NK-92 (cell line): ENCODE data around the gene APLP1.
"Not testable (repeated sequence)": the region's sequence is repeated elsewhere in the genome, so short reads cannot be mapped to it uniquely, and the experiment has no call there.

ENCODE experiments used
- DNase-seq: peaks from one replicate; lab custom pipeline; 2025; ENCODE audit not compliant: unreplicated experiment; lab: John Stamatoyannopoulos, UW

The APLP1 gene

GRCh38 chr19:35868172-35868822 lies at the start of gene APLP1:
APLP1 (plus strand) TSS chr19:35868574; CDS start chr19:35868637, 63 bp downstream.
- no peak for DNase-seq

- DNase-seq = no peak
Measured at GRCh38 chr19:35822579-35822978, 45.8 kb upstream of the APLP1 start.

- no peak for DNase-seq
Measured at GRCh38 chr19:35824150-35824549, 44.2 kb upstream of the APLP1 start.

GRCh38 chr19:35828692-35829301 lies 39.6 kb upstream of the APLP1 start:
- DNase-seq = no peak

GRCh38 chr19:35830986-35831385 lies 37.4 kb upstream of the APLP1 start:
- DNase-seq = no peak

- DNase-seq = no peak
Measured at GRCh38 chr19:35832054-35832453, 36.3 kb upstream of the APLP1 start.

GRCh38 chr19:35833972-35834371 lies 34.4 kb upstream of the APLP1 start:
- no peak for DNase-seq

- not testable (repeated sequence) for DNase-seq
Measured at GRCh38 chr19:35836096-35836495, 32.3 kb upstream of the APLP1 start.

GRCh38 chr19:35841961-35842595 lies 26.3 kb upstream of the APLP1 start:
- no peak for DNase-seq

GRCh38 chr19:35842666-35843272 lies 25.6 kb upstream of the APLP1 start:
- DNase-seq = no peak

- DNase-seq = no peak
Measured at GRCh38 chr19:35843676-35844481, 24.5 kb upstream of the APLP1 start.

- no peak for DNase-seq
Measured at GRCh38 chr19:35844482-35845214, 23.7 kb upstream of the APLP1 start.

- DNase-seq = no peak
Measured at GRCh38 chr19:35845215-35846037, 22.9 kb upstream of the APLP1 start.

GRCh38 chr19:35846038-35846668 lies 22.2 kb upstream of the APLP1 start:
- no peak for DNase-seq

GRCh38 chr19:35847911-35848310 lies 20.5 kb upstream of the APLP1 start:
- DNase-seq = no peak

- DNase-seq = no peak
Measured at GRCh38 chr19:35848486-35848885, 19.9 kb upstream of the APLP1 start.

- DNase-seq = no peak
Measured at GRCh38 chr19:35848919-35849505, 19.4 kb upstream of the APLP1 start.

GRCh38 chr19:35851213-35852028 lies 17.0 kb upstream of the APLP1 start:
- DNase-seq = no peak
